HepG2 (cell line): ENCODE measurements around the gene BDH2. TPM values are rescaled to one million over a fixed set of nuclear protein-coding genes. Genes with fewer than 3 reads are reported as not detected.

Experiments
- ATAC-seq: fragments of 200-7000 bp; cut with Tn5 transposase; 3 replicates; pipeline ENCODE4 v1.9.1; 2020; ENCODE audit warnings: mild to moderate bottlenecking, moderate library complexity
- BruUV-seq: library from RNA; stranded (reverse); fragments of 400-500 nt; replicated peaks from 2 replicates; lab custom pipeline; 2021; lab: Mats Ljungman, UMichigan
- CTCF ChIA-PET: fragments of 300-600 bp; formaldehyde crosslinking; extraction: SDS; loops from one replicate; lab custom pipeline; 2021; ENCODE audit warnings: low total read pairs, inconsistent platforms, low intra/inter-chr PET ratio; lab: Yijun Ruan, JAX
- POLR2A ChIA-PET: fragments of 350-600 bp; sonication (Branson Sonifier 250); formaldehyde crosslinking; loops from one replicate; lab custom pipeline; 2020; ENCODE audit warnings: antibody characterized with exemption, inconsistent platforms; lab: Yijun Ruan, JAX
- DNase-seq: peaks from one replicate; pipeline ENCODE4 v3.0.0-alpha.2; 2015; ENCODE audit warnings: low spot score
- FAIRE-seq: peaks from 3 replicates; lab custom pipeline; 2011; peaks lifted over from hg19 to GRCh38; lab: Jason Lieb, UNC
- H2AFZ ChIP-seq: one replicate; pipeline ENCODE4 v1.6.1; 2011; ENCODE audit warnings: low read length, inconsistent platforms
- H3K27ac ChIP-seq: fragments of 300-600 bp; 3 replicates; pipeline ENCODE4 v1.8.0; 2011; ENCODE audit warnings: mixed run types, mild to moderate bottlenecking, mixed read lengths, low read length, inconsistent platforms; ENCODE audit not compliant: insufficient read depth; ENCODE audit errors: extremely low read length
- H3K27me3 ChIP-seq, 2 experiments: fragments of 200-600 bp in 1 of 2; 2 replicates in 1 of 2; 3 replicates in 1 of 2; pipeline versions ENCODE4 v1.6.0 to v1.8.0; 2011; ENCODE audit warnings: low read length in 2 of 2, mild to moderate bottlenecking in 2 of 2, moderate library complexity in 2 of 2, inconsistent platforms in 1 of 2; ENCODE audit not compliant: insufficient read depth in 2 of 2, control insufficient read depth in 1 of 2
- H3K36me3 ChIP-seq, 2 experiments: fragments of 200-600 bp in 1 of 2; replicated peaks in 1 of 2; 2 replicates in 1 of 2; 3 replicates in 1 of 2; pipeline versions ENCODE4 v1.5.1 to v1.8.0; 2011; ENCODE audit warnings: low read length in 2 of 2, inconsistent platforms in 1 of 2; ENCODE audit not compliant: insufficient read depth in 2 of 2, control insufficient read depth in 1 of 2
- H3K4me1 ChIP-seq: 2 replicates; pipeline ENCODE4 v1.5.1; 2012; ENCODE audit warnings: low read length, inconsistent platforms; ENCODE audit not compliant: insufficient read depth
- H3K4me2 ChIP-seq: 2 replicates; pipeline ENCODE4 v1.6.0; 2011; ENCODE audit warnings: low read depth, low read length, inconsistent platforms
- H3K4me3 ChIP-seq, 3 experiments: fragments of 200-600 bp in 1 of 3; sonication (generic), shearing (Covaris generic) in 1 of 3; replicated peaks in 1 of 3; 2 replicates each; pipeline ENCODE4 v1.5.1; 2011 to 2016; ENCODE audit warnings: low read length in 3 of 3, inconsistent platforms in 2 of 3, low read depth in 2 of 3, mild to moderate bottlenecking in 2 of 3, control low read depth in 1 of 3, mixed read lengths in 1 of 3; ENCODE audit not compliant: insufficient read depth in 1 of 3
- H3K79me2 ChIP-seq: one replicate; pipeline ENCODE4 v1.6.1; 2011; ENCODE audit warnings: low read length, inconsistent platforms; ENCODE audit not compliant: insufficient read depth
- H3K9ac ChIP-seq: 2 replicates; pipeline ENCODE4 v1.6.0; 2011; ENCODE audit warnings: mild to moderate bottlenecking, low read depth, low read length, inconsistent platforms; ENCODE audit not compliant: insufficient read depth
- H3K9me3 ChIP-seq: 2 replicates; pipeline ENCODE4 v1.5.1; 2012; ENCODE audit warnings: mild to moderate bottlenecking, low read length
- H4K20me1 ChIP-seq: 2 replicates; pipeline ENCODE4 v1.6.0; 2011; ENCODE audit warnings: inconsistent platforms, mild to moderate bottlenecking, low read length, moderate library complexity; ENCODE audit not compliant: insufficient read depth
- ARID5B ChIP-seq: IDR thresholded peaks from 2 replicates; pipeline ENCODE4 v1.4.0; 2020; ENCODE audit warnings: mild to moderate bottlenecking, missing genetic modification reagents
- CC2D1A ChIP-seq: sonication (generic); formaldehyde crosslinking; IDR thresholded peaks from 2 replicates; pipeline ENCODE4 v1.8.1; 2023; ENCODE audit warnings: mild to moderate bottlenecking, missing genetic modification reagents
- CENPX ChIP-seq: sonication (generic); formaldehyde crosslinking; IDR thresholded peaks from 2 replicates; pipeline ENCODE4 v1.9.0; 2021; ENCODE audit warnings: mild to moderate bottlenecking, missing genetic modification reagents, moderate library complexity
- HMGA1 ChIP-seq: sonication (generic); formaldehyde crosslinking; conservative IDR thresholded peaks from 2 replicates; pipeline ENCODE4 v1.4.0; 2020; ENCODE audit warnings: missing genetic modification reagents
- HOXA3 ChIP-seq: sonication (generic); formaldehyde crosslinking; IDR thresholded peaks from 2 replicates; pipeline ENCODE4 v1.5.0; 2020; ENCODE audit warnings: missing genetic modification reagents
- IKZF5 ChIP-seq: IDR thresholded peaks from 2 replicates; pipeline ENCODE4 v1.6.1; 2018; ENCODE audit warnings: missing genetic modification reagents, mild to moderate bottlenecking, missing compliant biosample characterization
- NFAT5 ChIP-seq: sonication (generic); formaldehyde crosslinking; IDR thresholded peaks from 2 replicates; pipeline ENCODE4 v1.4.0; 2020; ENCODE audit warnings: missing genetic modification reagents
- PITX1 ChIP-seq: sonication (generic); formaldehyde crosslinking; IDR thresholded peaks from 2 replicates; pipeline ENCODE4 v1.5.1; 2020; ENCODE audit warnings: mild to moderate bottlenecking, missing genetic modification reagents
- RXRA ChIP-seq: sonication (generic); formaldehyde crosslinking; IDR thresholded peaks from 2 replicates; pipeline ENCODE4 v1.5.1; 2020; ENCODE audit warnings: missing genetic modification reagents
- ZFYVE20 ChIP-seq: sonication (generic); formaldehyde crosslinking; IDR thresholded peaks from 2 replicates; pipeline ENCODE4 v1.8.0; 2023; ENCODE audit warnings: low read depth, mild to moderate bottlenecking, moderate library complexity, missing genetic modification reagents, borderline replicate concordance
- ZNF205 ChIP-seq: IDR thresholded peaks from 2 replicates; pipeline ENCODE4 v1.6.1; 2018; ENCODE audit warnings: missing biosample characterization, missing genetic modification reagents
- ZNF570 ChIP-seq: sonication (generic); formaldehyde crosslinking; IDR thresholded peaks from 2 replicates; pipeline ENCODE4 v1.4.0; 2020; ENCODE audit warnings: mild to moderate bottlenecking, missing genetic modification reagents, borderline replicate concordance
- in situ Hi-C: cut with HindIII; loops from 2 replicates; pipeline ENCODE4 v1.10.0; 2017; ENCODE audit warnings: low pct_unique_long_range_greater_than_20kb; ENCODE audit not compliant: extremely low pct_ligation_motif_present
- intact Hi-C: fragments of 100-400 bp; cut with micrococcal nuclease; formaldehyde crosslinking; loops from one replicate; pipeline ENCODE4 v1.10.0; 2022; ENCODE audit not compliant: unreplicated experiment
- polyA plus RNA-seq, 8 experiments: library from polyadenylated mRNA; depleted of rRNA in 3 of 8; stranded (reverse) in 7 of 8; unstranded in 1 of 8; fragments of >200 nt; fragmentation: Illumina TruSeq in 4 of 8; extraction: Trizol in 4 of 8; gene quantifications; 2 replicates each; pipeline versions ENCODE4 v1.2.1 to v1.2.3, GENCODE V29; 2011 to 2016; ENCODE audit warnings: low read depth in 4 of 8, missing spikeins in 1 of 8, mixed read lengths in 1 of 8; ENCODE audit not compliant: insufficient read depth in 1 of 8
- total RNA-seq, 5 experiments: library from RNA; depleted of rRNA; stranded (reverse); fragments of >200 nt; fragmentation: Illumina TruSeq; extraction: Trizol; gene quantifications; 2 replicates each; pipeline ENCODE4 v1.2.3, GENCODE V29; 2016; ENCODE audit warnings: low read depth in 1 of 5

Gene BDH2
- total and polyA plus RNA-seq, 2 of the 13 experiments (the other 11 are each of a cell fraction or from before 2014, with no cell fraction given) = 34.8 to 46.2 TPM

- peak; percentile 42; the same call in 1 of the 2 replicates for TF ChIP-seq ARID5B
- TF ChIP-seq RXRA (CRISPR knock-in tag) = no peak
- TF ChIP-seq, all 625 proteins: peak for 16
These were observed 4.6 kb downstream of the BDH2 start (continued) for GRCh38 chr4:103095080-103095479.

GRCh38 chr4:103092245-103092644 lies 7.4 kb downstream of the BDH2 start:
- Histone ChIP-seq H3K9ac (no peak overlapping the region), H3K9me3 (no peaks in the 10 kb centered on the region), H3K27me3 (no peaks in the 10 kb centered on the region), H2AFZ (no peak overlapping the region), H3K4me3 (no peak overlapping the region), H4K20me1 (no peaks in the 10 kb centered on the region), H3K4me2 (no peak overlapping the region), H3K79me2 (no peaks in the 10 kb centered on the region), H3K36me3 (peaks cover 2 to 17% of the 10 kb centered on the region in 2 experiments; a peak in 2 of 5 replicates), H3K27ac (no peak overlapping the region), H3K4me1 (peaks cover 20% of the 10 kb centered on the region)
- in situ Hi-C loops (loop anchor here (10.0 kb wide), 1 partner anchor 657 kb away; no protein-coding TSS in a partner anchor), intact Hi-C loops (no loop called here)
- no TSS peak for BruUV-seq
- FAIRE-seq = no peak
- CTCF ChIA-PET = interaction anchor here (0.9 to 1.5 kb wide), 3 partner anchors 11 to 472 kb away, joined by 3 to 35 read pairs (median 4); no protein-coding TSS in a partner anchor
- POLR2A ChIA-PET = no interaction called here
- no peak for ATAC-seq
- no peak for DNase-seq
- no peak for TF ChIP-seq NFAT5 (CRISPR knock-in tag)
- no peak for TF ChIP-seq ZNF570 (CRISPR knock-in tag)
- TF ChIP-seq IKZF5 (CRISPR knock-in tag) = no peak
- no peak for TF ChIP-seq CENPX (CRISPR knock-in tag)
- no peak for TF ChIP-seq HOXA3 (CRISPR knock-in tag)
- TF ChIP-seq HMGA1 = no peak
- TF ChIP-seq CC2D1A (CRISPR knock-in tag) = no peak
- TF ChIP-seq ZNF205 = no peak
- TF ChIP-seq PITX1 = no peak
- no peak for TF ChIP-seq ZFYVE20
